Stimulated activated CD4-positive, alpha-beta T cell treated with anti-CD3 and anti-CD28 coated beads, Interleukin-2, amount 100 ng/mL, for 24 hours (primary cell): ENCODE data around the gene MTARC2.
"Not testable (repeated sequence)": the region's sequence is repeated elsewhere in the genome, so short reads cannot be mapped to it uniquely, and the experiment has no call there.

ENCODE experiments used
- DNase-seq, 2 donors: peaks; one replicate each; pipeline ENCODE4 v3.0.0-alpha.2; 2020

MTARC2 gene

DNA sequence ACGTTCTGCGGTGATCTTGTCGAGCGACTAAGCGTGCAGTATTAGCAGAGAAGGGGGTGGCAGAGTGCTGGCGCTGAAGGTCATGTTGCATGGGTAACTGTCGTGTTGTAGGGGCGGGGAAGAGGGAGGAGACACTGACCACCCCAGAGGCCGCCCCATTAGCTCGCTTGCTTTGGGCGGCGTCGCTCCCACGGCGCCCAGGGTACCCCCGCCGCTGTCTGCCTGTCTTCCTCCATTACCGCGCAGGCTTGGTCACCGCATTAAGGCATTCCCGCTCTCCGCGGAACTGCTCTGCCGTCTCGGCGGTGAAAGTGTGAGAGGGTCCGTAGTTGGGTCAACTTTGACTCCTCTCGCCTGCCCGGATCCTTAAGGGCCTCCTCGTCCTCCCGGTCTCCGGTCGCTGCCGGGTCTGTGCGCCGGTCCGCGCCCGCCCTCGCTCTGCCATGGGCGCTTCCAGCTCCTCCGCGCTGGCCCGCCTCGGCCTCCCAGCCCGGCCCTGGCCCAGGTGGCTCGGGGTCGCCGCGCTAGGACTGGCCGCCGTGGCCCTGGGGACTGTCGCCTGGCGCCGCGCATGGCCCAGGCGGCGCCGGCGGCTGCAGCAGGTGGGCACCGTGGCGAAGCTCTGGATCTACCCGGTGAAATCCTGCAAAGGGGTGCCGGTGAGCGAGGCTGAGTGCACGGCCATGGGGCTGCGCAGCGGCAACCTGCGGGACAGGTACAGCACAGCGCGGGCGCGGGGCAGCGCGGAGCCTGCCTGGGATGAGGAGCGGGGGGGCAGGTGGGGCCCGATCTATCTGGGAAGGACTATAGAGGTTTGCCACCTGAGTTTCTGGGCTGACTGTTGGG lies at the start of gene MTARC2:
MTARC2 (plus strand) TSS at position 234 of the 846 bp plus-strand sequence; CDS start at position 444, 210 bp downstream.
- peak in 1 of 2 donors; percentile 18 for DNase-seq

DNA sequence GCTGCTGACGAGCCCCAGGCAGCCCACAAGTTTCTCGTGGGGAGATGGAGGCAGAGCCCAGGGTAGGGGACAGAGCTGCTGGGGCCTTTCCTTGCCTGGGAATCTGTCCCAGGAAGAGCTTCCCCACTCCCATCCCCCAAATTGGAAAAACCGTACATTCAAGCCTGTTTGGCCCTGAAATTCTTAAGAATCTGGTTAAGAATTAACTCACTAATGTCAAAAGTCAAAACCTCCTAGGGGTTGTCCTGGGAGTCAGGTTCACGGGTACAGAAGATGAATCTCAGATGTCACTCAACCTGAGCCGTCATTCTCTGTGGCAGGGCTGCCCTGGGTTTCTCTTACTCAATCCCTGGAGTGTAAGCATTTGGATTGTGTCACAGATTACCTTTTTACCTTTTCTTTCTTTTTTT lies 49.5 kb upstream of the MTARC2 start:
- DNase-seq: no peak

GRCh38 chr1:220699044-220699443 lies 49.1 kb upstream of the MTARC2 start:
- DNase-seq: no peak

DNA sequence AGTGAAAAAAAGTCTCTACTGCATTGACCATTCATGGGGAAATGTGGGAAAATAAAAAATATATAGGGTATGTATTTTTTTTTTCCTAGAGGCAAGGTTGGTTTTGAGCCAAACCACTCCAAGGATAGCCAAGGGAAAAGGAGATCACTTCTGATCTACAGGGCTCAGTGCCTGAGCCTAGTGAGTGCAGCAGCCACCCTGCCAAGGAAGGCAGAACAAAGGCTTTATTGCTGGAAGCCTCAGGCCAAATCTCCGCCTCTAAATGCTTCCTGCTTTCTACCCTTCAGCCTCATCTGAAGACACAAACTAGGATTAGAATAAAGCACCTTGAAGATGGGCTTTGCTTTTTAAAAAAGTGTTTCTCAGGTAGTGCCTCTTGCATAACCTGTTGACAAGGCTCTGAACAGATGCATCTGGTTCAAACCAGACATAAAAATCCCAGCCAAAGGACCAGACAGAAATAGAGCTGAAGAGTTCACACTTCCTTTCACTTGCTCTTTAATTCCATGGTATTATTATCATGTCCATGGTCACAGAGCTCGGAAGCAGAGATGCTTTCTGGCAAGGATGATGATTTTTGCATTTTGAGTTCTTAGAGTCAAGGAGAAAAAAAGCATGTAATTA lies 47.5 kb upstream of the MTARC2 start:
- no peak for DNase-seq

GRCh38 chr1:220701974-220702373 lies 46.1 kb upstream of the MTARC2 start:
- DNase-seq: no peak

DNA sequence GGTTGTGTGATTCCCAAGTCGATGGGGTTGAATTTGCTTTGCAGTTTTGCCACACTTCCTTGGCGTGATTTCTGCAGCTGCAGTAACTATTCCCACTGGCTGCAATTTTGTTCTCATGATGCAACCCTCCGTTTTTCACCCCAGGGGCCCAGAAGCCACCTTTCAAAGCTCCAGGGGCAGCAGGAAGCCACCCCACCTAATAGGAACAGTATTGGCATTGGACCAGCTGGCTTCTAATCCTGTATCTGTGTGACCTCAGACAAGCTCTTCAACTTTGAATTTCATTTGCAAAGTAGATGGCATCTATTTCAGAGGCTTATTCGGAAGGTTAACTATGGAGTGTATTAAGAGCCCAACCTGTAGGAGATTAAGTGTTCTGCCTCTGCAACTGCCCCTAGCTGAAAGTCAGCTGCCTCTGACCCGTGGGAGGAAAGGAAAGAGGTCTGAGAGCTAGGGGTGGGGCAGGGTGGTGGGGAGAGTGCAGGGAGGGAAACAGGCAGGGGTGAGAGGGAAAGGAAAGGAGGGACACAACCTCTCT lies 45.3 kb upstream of the MTARC2 start:
- DNase-seq: no peak

- DNase-seq: no peak
These were observed 44.8 kb upstream of the MTARC2 start for GRCh38 chr1:220703305-220703704.

- DNase-seq: no peak
These were observed 42.3 kb upstream of the MTARC2 start for GRCh38 chr1:220705782-220706181.

- no peak for DNase-seq
These were observed 41.6 kb upstream of the MTARC2 start for GRCh38 chr1:220706480-220706879.

DNA sequence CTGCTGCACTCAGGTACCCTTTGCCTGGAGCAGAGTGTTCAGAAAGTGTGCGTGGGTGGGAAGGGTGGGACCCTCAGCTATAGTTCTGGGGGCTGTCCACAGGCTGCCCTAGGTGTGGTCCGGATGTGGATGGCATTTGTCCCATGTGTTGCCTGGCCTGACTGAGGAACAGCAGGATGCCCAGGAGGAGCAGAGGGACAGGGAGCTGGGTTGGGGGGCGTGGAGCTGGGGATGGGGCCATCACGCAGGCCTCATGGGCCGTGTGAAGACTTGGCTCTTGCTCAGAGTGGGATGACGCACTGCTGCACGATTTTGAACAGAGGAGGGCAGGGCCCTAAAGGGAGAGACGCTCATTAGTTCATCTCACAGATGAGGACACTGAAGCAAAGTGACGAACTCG lies 41.0 kb upstream of the MTARC2 start:
- DNase-seq: no peak

DNA sequence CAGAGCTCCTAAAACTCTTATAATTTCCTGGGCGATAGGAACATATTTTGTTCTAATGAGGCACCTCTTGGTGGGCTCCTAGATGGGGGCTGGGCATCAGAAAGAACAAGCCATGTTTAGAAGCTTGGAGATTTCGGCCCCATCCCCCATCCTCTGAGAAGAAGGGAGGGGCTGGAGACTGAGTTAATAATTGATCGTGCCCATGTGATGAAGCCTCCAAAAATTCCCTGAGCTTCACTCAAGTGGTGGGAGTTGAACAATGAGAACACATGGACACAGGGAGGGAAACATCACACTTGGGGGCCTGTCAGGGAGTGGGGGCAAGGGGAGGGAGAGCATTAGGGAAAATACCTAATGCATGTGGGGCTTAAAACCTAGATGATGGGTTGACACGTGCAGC lies 39.9 kb upstream of the MTARC2 start:
- no peak for DNase-seq

DNA sequence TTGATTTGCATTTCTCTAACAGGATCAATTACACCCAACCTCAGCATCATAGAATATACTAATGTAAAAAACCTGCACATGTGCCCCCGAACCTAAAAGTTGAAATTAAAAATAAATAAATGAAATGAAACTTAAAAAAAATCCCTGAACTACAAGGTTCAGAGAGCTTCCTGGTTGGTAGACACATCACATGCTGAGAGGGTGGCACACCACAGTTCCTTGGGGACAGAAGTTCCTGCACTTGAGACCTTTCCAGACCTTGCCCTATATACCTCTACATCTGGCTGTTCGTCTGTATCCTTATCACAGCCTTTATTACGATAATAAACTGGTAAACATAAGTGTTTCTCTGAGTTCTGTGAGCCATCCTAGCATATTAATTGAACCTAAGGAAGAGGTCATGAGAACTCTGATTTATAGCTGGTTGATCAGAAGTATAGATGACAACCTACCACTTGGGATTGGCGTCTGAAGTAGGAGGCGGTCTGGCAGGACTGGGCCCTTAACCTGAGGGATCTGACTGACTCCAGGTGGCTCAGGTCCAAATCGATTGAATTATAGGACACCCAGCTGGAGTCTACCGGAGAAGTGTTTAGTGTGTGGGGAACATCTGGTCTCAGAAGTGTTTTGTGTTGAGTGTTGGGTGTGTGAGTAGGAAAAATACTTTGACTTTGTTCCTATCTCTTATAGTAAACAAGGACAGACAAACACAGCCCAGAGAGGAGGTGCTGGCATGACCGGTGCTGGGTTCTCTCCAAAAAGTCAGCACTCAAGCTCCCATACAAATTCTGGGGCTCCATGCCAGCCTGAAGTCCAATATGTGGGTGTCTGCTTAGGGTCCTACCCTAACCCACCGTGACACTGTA lies 39.0 kb upstream of the MTARC2 start:
- DNase-seq: no peak

GRCh38 chr1:220710333-220710732 lies 37.8 kb upstream of the MTARC2 start:
- DNase-seq: no peak

GRCh38 chr1:220711056-220711809 lies 36.9 kb upstream of the MTARC2 start:
- DNase-seq: no peak

DNA sequence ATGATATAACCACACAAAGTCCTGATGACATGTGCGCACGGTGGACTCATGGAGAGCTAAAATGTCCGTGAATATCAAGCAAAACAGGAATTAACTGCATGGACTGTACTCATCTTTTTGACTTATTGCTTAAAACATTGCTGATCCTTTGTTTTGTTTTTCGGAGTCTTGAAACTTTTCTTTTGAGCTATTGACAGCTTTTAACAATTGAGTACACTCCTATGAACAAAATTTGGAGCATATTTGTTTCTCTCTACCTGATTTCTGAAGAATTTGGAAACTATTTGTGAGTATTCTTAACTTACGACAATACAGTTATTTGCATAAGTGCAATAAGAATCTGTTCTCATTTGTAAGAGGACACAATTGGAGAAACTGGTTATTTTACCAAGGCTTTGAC lies 32.1 kb upstream of the MTARC2 start:
- DNase-seq: not testable (repeated sequence)

- DNase-seq: no peak
These were observed 30.1 kb upstream of the MTARC2 start for GRCh38 chr1:220717800-220718640.

GRCh38 chr1:220721266-220721665 lies 26.9 kb upstream of the MTARC2 start:
- DNase-seq: not testable (repeated sequence)

- DNase-seq: no peak
These were observed 21.5 kb upstream of the MTARC2 start for GRCh38 chr1:220726634-220727033.

DNA sequence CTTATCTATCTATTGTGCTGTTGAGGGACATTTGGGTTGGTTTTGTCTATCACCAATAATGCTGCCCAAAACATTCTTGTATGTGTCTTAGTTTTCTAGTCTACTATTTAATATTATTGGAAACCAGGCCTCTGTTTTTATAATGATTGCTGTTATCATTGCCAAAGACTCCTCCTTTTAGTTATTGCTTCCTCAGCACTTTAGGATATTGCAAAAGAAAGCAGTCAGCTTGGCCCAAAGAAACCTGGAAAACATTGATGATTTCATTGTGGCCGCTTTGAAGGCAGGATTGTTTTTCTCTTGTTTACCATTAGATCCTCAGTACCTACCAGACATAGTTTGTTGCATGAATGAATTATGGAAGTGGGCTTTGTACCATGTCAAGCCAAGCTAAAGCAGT lies 20.6 kb upstream of the MTARC2 start:
- DNase-seq: no peak

- DNase-seq: no peak
These were observed 17.6 kb upstream of the MTARC2 start for GRCh38 chr1:220730486-220730885.

DNA sequence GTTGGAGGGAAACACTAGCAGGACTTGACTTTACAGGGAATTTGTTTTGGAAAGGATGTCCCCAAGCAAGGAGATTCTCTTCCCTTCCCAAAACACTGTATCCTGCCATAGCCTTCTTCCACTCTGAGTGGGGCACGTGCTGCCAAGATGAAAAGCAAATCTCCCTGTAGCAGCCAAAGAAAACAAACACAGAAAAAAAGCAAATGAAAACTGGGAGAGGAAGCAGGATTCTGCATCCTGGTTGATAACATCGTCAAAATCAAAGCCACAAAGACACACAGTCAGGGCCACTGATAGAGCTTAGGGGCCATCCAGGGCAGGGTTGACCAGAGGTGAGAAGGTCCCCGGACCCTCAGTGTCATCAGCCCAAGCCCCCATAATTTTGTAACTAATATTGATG lies 16.0 kb upstream of the MTARC2 start:
- no peak for DNase-seq
